ENCODE data around the gene CRTC1.

The CRTC1 gene

GRCh38 chr19:18759995-18760426 is 76.5 kb downstream of the CRTC1 start:
- Histone ChIP-seq H3K4me1 (ENCODE audit: control insufficient read depth, low read length) (no peaks in the 10 kb centered on the region), H3K36me3 (ENCODE audit: control insufficient read depth, low read length) (no peaks in the 10 kb centered on the region), H3K27ac (ENCODE audit: low read depth, low read length) (no peak overlapping the region), H3K9me2 (replicated peaks; ENCODE audit: control insufficient read depth, low read length) (no peaks in the 10 kb centered on the region), H3K27me3 (ENCODE audit: control insufficient read depth, low read length) (no peaks in the 10 kb centered on the region), H3F3A (ENCODE audit: control insufficient read depth, insufficient read depth) (no peaks in the 10 kb centered on the region), H3K79me2 (ENCODE audit: control insufficient read depth, low read length) (no peaks in the 10 kb centered on the region), H3K4me3 (ENCODE audit: low read length) (no peak overlapping the region), H4K20me1 (ENCODE audit: control insufficient read depth, insufficient read depth, low read depth, low read length) (no peaks in the 10 kb centered on the region), H3K4me2 (ENCODE audit: low read length) (no peak overlapping the region), H3K9me3 (ENCODE audit: control insufficient read depth, insufficient read depth, low read length) (no peaks in the 10 kb centered on the region)
- TF ChIP-seq CTCF (IDR thresholded peaks at IDR 0.05; ENCODE audit: low read depth, low read length, poor library complexity, severe bottlenecking) = no peak
- no peak for TF ChIP-seq EZH2phosphoT487 (IDR thresholded peaks at IDR 0.05; ENCODE audit: borderline replicate concordance, low read length)

GRCh38 chr19:18760440-18761383 is 77.2 kb downstream of the CRTC1 start:
- no peaks in the 10 kb centered on the region for H4K20me1 ChIP-seq (ENCODE audit: control insufficient read depth, insufficient read depth, low read depth, low read length)
- TF ChIP-seq CTCF (IDR thresholded peaks at IDR 0.05; ENCODE audit: low read depth, low read length, poor library complexity, severe bottlenecking) (no peak), EZH2phosphoT487 (IDR thresholded peaks at IDR 0.05; ENCODE audit: borderline replicate concordance, low read length) (no peak)
- H3K9me3 ChIP-seq (ENCODE audit: control insufficient read depth, insufficient read depth, low read length) = no peaks in the 10 kb centered on the region
- H3K4me3 ChIP-seq (ENCODE audit: low read length) = no peak overlapping the region
- H3K27ac ChIP-seq (ENCODE audit: low read depth, low read length) = no peak overlapping the region
- no peaks in the 10 kb centered on the region for H3K27me3 ChIP-seq (ENCODE audit: control insufficient read depth, low read length)
- no peaks in the 10 kb centered on the region for H3F3A ChIP-seq (ENCODE audit: control insufficient read depth, insufficient read depth)
- no peaks in the 10 kb centered on the region for H3K79me2 ChIP-seq (ENCODE audit: control insufficient read depth, low read length)
- no peak overlapping the region for H3K4me2 ChIP-seq (ENCODE audit: low read length)
- H3K36me3 ChIP-seq (ENCODE audit: control insufficient read depth, low read length) = no peaks in the 10 kb centered on the region
- no peaks in the 10 kb centered on the region for H3K9me2 ChIP-seq (replicated peaks; ENCODE audit: control insufficient read depth, low read length)
- H3K4me1 ChIP-seq (ENCODE audit: control insufficient read depth, low read length) = no peaks in the 10 kb centered on the region

DNA sequence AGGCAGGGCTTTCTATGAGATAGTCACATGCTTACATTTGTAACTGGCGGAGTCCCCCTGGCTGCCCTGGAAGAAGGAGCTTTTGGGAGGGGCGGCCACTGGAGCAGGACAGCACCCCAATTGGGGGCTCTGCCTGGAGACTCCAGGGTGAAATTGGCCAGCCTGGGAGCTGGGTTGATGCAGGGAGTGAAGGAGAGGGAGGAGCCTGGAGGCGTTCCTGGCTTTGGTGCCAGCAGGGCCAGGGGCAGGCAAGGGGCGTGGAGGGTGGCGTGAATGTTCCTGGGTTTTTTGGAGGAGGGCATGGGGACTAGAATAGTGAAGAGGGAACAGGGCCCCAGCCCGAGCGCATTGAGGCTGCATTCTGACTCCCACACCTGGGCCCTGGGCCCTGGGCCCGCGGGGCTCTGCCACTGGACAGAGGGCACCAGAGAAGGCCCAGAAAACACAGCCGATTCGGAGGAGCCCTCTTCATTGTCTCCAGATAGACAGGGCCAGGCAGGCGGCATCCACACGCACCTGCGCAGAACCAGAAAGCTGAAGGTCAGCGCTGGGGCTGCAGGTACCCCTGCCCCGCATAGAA is 78.1 kb downstream of the CRTC1 start:
- no peaks in the 10 kb centered on the region for H4K20me1 ChIP-seq (ENCODE audit: control insufficient read depth, insufficient read depth, low read depth, low read length)
- H3K9me2 ChIP-seq (replicated peaks; ENCODE audit: control insufficient read depth, low read length) = no peaks in the 10 kb centered on the region
- no peak overlapping the region for H3K4me2 ChIP-seq (ENCODE audit: low read length)
- H3F3A ChIP-seq (ENCODE audit: control insufficient read depth, insufficient read depth) = no peaks in the 10 kb centered on the region
- H3K4me1 ChIP-seq (ENCODE audit: control insufficient read depth, low read length) = no peaks in the 10 kb centered on the region
- H3K79me2 ChIP-seq (ENCODE audit: control insufficient read depth, low read length) = no peaks in the 10 kb centered on the region
- H3K27ac ChIP-seq (ENCODE audit: low read depth, low read length) = no peak overlapping the region
- no peaks in the 10 kb centered on the region for H3K9me3 ChIP-seq (ENCODE audit: control insufficient read depth, insufficient read depth, low read length)
- no peaks in the 10 kb centered on the region for H3K27me3 ChIP-seq (ENCODE audit: control insufficient read depth, low read length)
- no peak overlapping the region for H3K4me3 ChIP-seq (ENCODE audit: low read length)
- no peak for TF ChIP-seq CTCF (IDR thresholded peaks at IDR 0.05; ENCODE audit: low read depth, low read length, poor library complexity, severe bottlenecking)
- no peak for TF ChIP-seq EZH2phosphoT487 (IDR thresholded peaks at IDR 0.05; ENCODE audit: borderline replicate concordance, low read length)
- H3K36me3 ChIP-seq (ENCODE audit: control insufficient read depth, low read length) = no peaks in the 10 kb centered on the region

All from DOHH2 (cell line).